HCT116 (cell line): ENCODE measurements around the gene IL21. TPM values are rescaled to one million over a fixed set of nuclear protein-coding genes. Genes with fewer than 3 reads are reported as not detected.

Source experiments
- ATAC-seq: fragments of 200-7000 bp; cut with Tn5 transposase; 2 replicates; pipeline ENCODE4 v1.9.1; 2020; ENCODE audit warnings: mild to moderate bottlenecking, moderate library complexity
- BruUV-seq: library from RNA; stranded (reverse); fragments of 400-500 nt; replicated peaks from 2 replicates; lab custom pipeline; 2021; lab: Mats Ljungman, UMichigan
- CTCF ChIA-PET: fragments of 300-600 bp; sonication (Branson Sonifier 250); formaldehyde crosslinking; loops from one replicate; lab custom pipeline; 2021; ENCODE audit warnings: antibody characterized with exemption; lab: Charles Lee
- POLR2A ChIA-PET: fragments of 300-600, 350-600 bp; sonication (Branson Sonifier 250); formaldehyde crosslinking; loops from one replicate; lab custom pipeline; 2021; ENCODE audit warnings: antibody characterized with exemption; lab: Charles Lee
- RAD21 ChIA-PET, 2 experiments: fragments of 300-600 bp; sonication (Branson Sonifier 250); formaldehyde crosslinking; loops; one replicate each; lab custom pipeline; 2023; ENCODE audit warnings: low total read pairs in 2 of 2; ENCODE audit not compliant: uncharacterized antibody in 2 of 2, unreplicated experiment in 2 of 2, low non-redundant PET in 1 of 2; lab: Charles Lee
- DNase-seq: peaks from one replicate; pipeline ENCODE4 v3.0.0-alpha.2; 2010; ENCODE audit warnings: low read depth, low spot score
- H2AFZ ChIP-seq: fragments of 200-600 bp; shearing (Covaris generic), sonication (generic); 2 replicates; pipeline ENCODE4 v1.6.1; 2017; ENCODE audit warnings: low read depth, mixed run types, mixed read lengths, antibody characterized with exemption, low read length; ENCODE audit not compliant: poor library complexity, severe bottlenecking
- H3K27ac ChIP-seq: 2 replicates; pipeline ENCODE4 v1.5.1; 2012; ENCODE audit warnings: low read depth, low read length
- H3K27me3 ChIP-seq: fragments of 200-600 bp; sonication (generic); 2 replicates; pipeline ENCODE4 v1.6.1; 2016; ENCODE audit warnings: mixed run types, low read length, mixed read lengths; ENCODE audit not compliant: insufficient read depth
- H3K36me3 ChIP-seq, 2 experiments: fragments of 200-500 bp in 1 of 2; fragments of 200-600 bp in 1 of 2; sonication (Bioruptor generic) in 1 of 2; sonication (generic) in 1 of 2; 2 replicates each; pipeline versions ENCODE4 v1.5.1 to v1.6.1; 2014 to 2016; ENCODE audit warnings: low read length in 2 of 2, inconsistent platforms in 1 of 2, mixed read lengths in 1 of 2, mixed run types in 1 of 2; ENCODE audit not compliant: insufficient read depth in 2 of 2, control insufficient read depth in 1 of 2
- H3K4me1 ChIP-seq, 2 experiments: fragments of 200-600 bp in 1 of 2; sonication (generic) in 1 of 2; 2 replicates each; pipeline versions ENCODE4 v1.5.1 to v1.6.1; 2012 to 2017; ENCODE audit warnings: low read length in 2 of 2, inconsistent platforms in 1 of 2, mild to moderate bottlenecking in 1 of 2, mixed read lengths in 1 of 2, mixed run types in 1 of 2, moderate library complexity in 1 of 2; ENCODE audit not compliant: insufficient read depth in 2 of 2, control insufficient read depth in 1 of 2
- H3K4me2 ChIP-seq: fragments of 200-600 bp; sonication (generic); 2 replicates; pipeline ENCODE4 v1.6.1; 2017; ENCODE audit warnings: mixed run types, low read length, mixed read lengths
- H3K4me3 ChIP-seq, 2 experiments: fragments of 200-600 bp in 1 of 2; sonication (generic) in 1 of 2; replicated peaks in 1 of 2; 2 replicates each; pipeline ENCODE4 v1.5.1; 2011 to 2016; ENCODE audit warnings: low read length in 2 of 2, control low read depth in 1 of 2, low read depth in 1 of 2, mild to moderate bottlenecking in 1 of 2, mixed read lengths in 1 of 2, mixed run types in 1 of 2
- H3K79me2 ChIP-seq: fragments of 200-600 bp; sonication (generic); 2 replicates; pipeline ENCODE4 v1.6.1; 2017; ENCODE audit warnings: mild to moderate bottlenecking, mixed run types, low read length, moderate library complexity, mixed read lengths; ENCODE audit not compliant: insufficient read depth
- H3K9ac ChIP-seq: fragments of 200-600 bp; sonication (generic); 2 replicates; pipeline ENCODE4 v1.6.1; 2016; ENCODE audit warnings: low read length, mixed read lengths
- H3K9me2 ChIP-seq: fragments of 200-600 bp; sonication (generic), shearing (Covaris generic); 2 replicates; pipeline ENCODE4 v1.6.1; 2017; ENCODE audit warnings: mixed run types, mild to moderate bottlenecking, moderate library complexity; ENCODE audit not compliant: insufficient read depth
- H3K9me3 ChIP-seq, 2 experiments: fragments of 200-500 bp in 1 of 2; fragments of 200-600 bp in 1 of 2; sonication (Bioruptor generic) in 1 of 2; sonication (generic) in 1 of 2; 2 replicates each; pipeline ENCODE4 v1.6.1; 2014 to 2017; ENCODE audit warnings: low read length in 2 of 2, mixed read lengths in 2 of 2, inconsistent platforms in 1 of 2, low read depth in 1 of 2, mild to moderate bottlenecking in 1 of 2, mixed run types in 1 of 2, moderate library complexity in 1 of 2; ENCODE audit not compliant: control insufficient read depth in 1 of 2, insufficient read depth in 1 of 2
- H4K20me1 ChIP-seq: fragments of 200-600 bp; sonication (generic), shearing (Covaris generic); 2 replicates; pipeline ENCODE4 v1.6.1; 2017; ENCODE audit warnings: mixed run types, mild to moderate bottlenecking, moderate library complexity; ENCODE audit not compliant: insufficient read depth
- CBX3 ChIP-seq: IDR thresholded peaks from 2 replicates; pipeline ENCODE4 v1.6.1; 2012; ENCODE audit warnings: low read depth
- CEBPB ChIP-seq: IDR thresholded peaks from 2 replicates; pipeline ENCODE4 v1.6.1; 2012; ENCODE audit warnings: low read depth
- CTCF ChIP-seq, 3 experiments: fragments of 200-600 bp in 1 of 3; sonication (generic) in 1 of 3; IDR thresholded peaks in 2 of 3; conservative IDR thresholded peaks in 1 of 3; 2 replicates each; pipeline ENCODE4 v1.5.1; 2012 to 2017; ENCODE audit warnings: low read depth in 2 of 3, low read length in 2 of 3, antibody characterized with exemption in 1 of 3, borderline replicate concordance in 1 of 3, control low read depth in 1 of 3, mild to moderate bottlenecking in 1 of 3, mixed read lengths in 1 of 3, mixed run types in 1 of 3, moderate library complexity in 1 of 3; ENCODE audit not compliant: insufficient read depth in 1 of 3
- EGR1 ChIP-seq: IDR thresholded peaks from 2 replicates; pipeline ENCODE4 v1.6.1; 2012; ENCODE audit warnings: low read depth
- EZH2 ChIP-seq: fragments of 200-600 bp; sonication (generic); IDR thresholded peaks from 2 replicates; pipeline ENCODE4 v1.6.1; 2017; ENCODE audit warnings: antibody characterized with exemption, mixed run types
- EZH2phosphoT487 ChIP-seq: fragments of 200-600 bp; IDR thresholded peaks from 2 replicates; pipeline ENCODE4 v1.6.1; 2018; ENCODE audit warnings: antibody characterized with exemption, borderline replicate concordance
- FOSL1 ChIP-seq: IDR thresholded peaks from 2 replicates; pipeline ENCODE4 v1.6.1; 2012; ENCODE audit warnings: low read depth
- JUND ChIP-seq: IDR thresholded peaks from 2 replicates; pipeline ENCODE4 v1.6.1; 2012
- MAX ChIP-seq: IDR thresholded peaks from 2 replicates; pipeline ENCODE4 v1.6.1; 2012
- POLR2A ChIP-seq: IDR thresholded peaks from 2 replicates; pipeline ENCODE4 v1.7.0; 2011; ENCODE audit warnings: borderline replicate concordance; ENCODE audit not compliant: insufficient read depth, insufficient read length; ENCODE audit errors: extremely low read depth
- REST ChIP-seq: IDR thresholded peaks from 2 replicates; pipeline ENCODE4 v1.6.1; 2012; ENCODE audit warnings: low read depth
- SIN3A ChIP-seq: IDR thresholded peaks from 2 replicates; pipeline ENCODE4 v1.6.1; 2012; ENCODE audit warnings: low read depth
- SP1 ChIP-seq: IDR thresholded peaks from 2 replicates; pipeline ENCODE4 v1.6.1; 2012; ENCODE audit warnings: low read depth
- TCF7L2 ChIP-seq: IDR thresholded peaks from 2 replicates; pipeline ENCODE4 v1.7.0; 2011; ENCODE audit warnings: borderline replicate concordance, inconsistent platforms; ENCODE audit not compliant: insufficient read depth, insufficient read length; ENCODE audit errors: extremely low read depth
- YY1 ChIP-seq: IDR thresholded peaks from 2 replicates; pipeline ENCODE4 v1.6.1; 2011; ENCODE audit warnings: low read length, low read depth, moderate library complexity, mild to moderate bottlenecking; ENCODE audit not compliant: insufficient replicate concordance; ENCODE audit errors: extremely low read depth
- ZBTB33 ChIP-seq: IDR thresholded peaks from 2 replicates; pipeline ENCODE4 v1.6.1; 2011; ENCODE audit warnings: mild to moderate bottlenecking, low read length, moderate library complexity; ENCODE audit not compliant: insufficient replicate concordance; ENCODE audit errors: extremely low read depth
- ZFX ChIP-seq: fragments of 450-650 bp; IDR thresholded peaks from 2 replicates; pipeline ENCODE4 v1.6.1; 2017
- ZNF274 ChIP-seq: fragments of 200-500 bp; sonication (Bioruptor generic); IDR thresholded peaks from 2 replicates; pipeline ENCODE4 v1.6.1; 2014; ENCODE audit warnings: mild to moderate bottlenecking, low read depth, low read length, inconsistent platforms
- intact Hi-C: fragments of 100-400 bp; cut with micrococcal nuclease; formaldehyde crosslinking; loops from 2 replicates; pipeline ENCODE4 v1.10.0; 2022
- total RNA-seq: library from RNA; stranded (reverse); gene quantifications from one replicate; pipeline ENCODE4 v1.2.1, GENCODE V29; 2021; ENCODE audit not compliant: unreplicated experiment

Gene IL21
- total RNA-seq, 1 experiment from 2014 or later, result 0.12 TPM

GRCh38 chr4:122622400-122622799 lies 1.5 kb upstream of the IL21 start (continued):
- TF ChIP-seq REST (no peak), ZFX (no peak), CBX3 (no peak), FOSL1 (no peak), EZH2phosphoT487 (no peak), CEBPB (no peak)

GRCh38 chr4:122619611-122620010 lies 1.3 kb downstream of the IL21 start:
- Histone ChIP-seq H3K27me3 (no peaks in the 10 kb centered on the region), H3K9me3 (no peaks in the 10 kb centered on the region), H3K9me2 (no peaks in the 10 kb centered on the region), H2AFZ (no peak overlapping the region), H3K4me2 (no peak overlapping the region), H3K9ac (no peak overlapping the region), H3K4me1 (no peaks in the 10 kb centered on the region), H4K20me1 (no peaks in the 10 kb centered on the region), H3K4me3 (no peak overlapping the region), H3K79me2 (no peaks in the 10 kb centered on the region), H3K27ac (no peak overlapping the region), H3K36me3 (no peaks in the 10 kb centered on the region)
- ChIA-PET CTCF (no interaction called here), POLR2A (no interaction called here), RAD21 (no interaction called here)
- ATAC-seq (no peak), DNase-seq (no peak)
- BruUV-seq, result no TSS peak
- intact Hi-C loops, result no loop called here
- no peak for TF ChIP-seq SP1
- TF ChIP-seq TCF7L2, result no peak
- TF ChIP-seq EZH2phosphoT487, result no peak
- no peak for TF ChIP-seq YY1
- TF ChIP-seq ZNF274, result no peak
- no peak for TF ChIP-seq ZFX
- no peak for TF ChIP-seq POLR2A
- TF ChIP-seq CEBPB, result no peak
- no peak for TF ChIP-seq SIN3A
- TF ChIP-seq JUND, result no peak
- TF ChIP-seq CTCF (IDR thresholded peaks at IDR 0.05 in 2 of 3, conservative IDR thresholded peaks at IDR 0.05 in 1 of 3; ENCODE audit: borderline replicate concordance in 1 of 3, insufficient read depth in 1 of 3, low read depth in 2 of 3, low read length in 2 of 3), result no peak
- no peak for TF ChIP-seq ZBTB33
- TF ChIP-seq MAX, result no peak
- no peak for TF ChIP-seq EGR1
- TF ChIP-seq EZH2, result no peak
